VCaP (cell line): ENCODE data around the gene ITIH3.

Experiments
- H3K27ac ChIP-seq: fragments of 450-650 bp; 2 replicates; pipeline ENCODE4 v1.5.1; 2017
- CTCF ChIP-seq: fragments of 450-650 bp; conservative IDR thresholded peaks from 2 replicates; pipeline ENCODE4 v1.5.1; 2017; ENCODE audit warnings: mild to moderate bottlenecking, moderate library complexity

The ITIH3 gene

GRCh38 chr3:52794612-52795099, at the start of gene ITIH3:
Gene ITIH3 (plus strand): TSS chr3:52794796. CDS start chr3:52794804, 8 bp downstream.
- no peak within 1 kb of the TSS for H3K27ac ChIP-seq
- no peak for TF ChIP-seq CTCF

- no peak for TF ChIP-seq CTCF
- no peak overlapping the region for H3K27ac ChIP-seq
Observed at GRCh38 chr3:52752045-52752660, 42.4 kb upstream of the ITIH3 start.

- TF ChIP-seq CTCF = no peak
Observed at GRCh38 chr3:52754373-52754772, 40.2 kb upstream of the ITIH3 start.

GRCh38 chr3:52756141-52756540, 38.5 kb upstream of the ITIH3 start:
- TF ChIP-seq CTCF = no peak
- no peak overlapping the region for H3K27ac ChIP-seq

More at GRCh38 chr3:52754373-52754772, 40.2 kb upstream of the ITIH3 start:
- no peak overlapping the region for H3K27ac ChIP-seq

GRCh38 chr3:52763466-52763865, 31.1 kb upstream of the ITIH3 start:
- TF ChIP-seq CTCF = no peak
- H3K27ac ChIP-seq = no peak overlapping the region

- no peak for TF ChIP-seq CTCF
- peak overlapping the region; percentile 88 for H3K27ac ChIP-seq
Observed at GRCh38 chr3:52769786-52770455, 24.7 kb upstream of the ITIH3 start.

GRCh38 chr3:52770496-52771333, 23.9 kb upstream of the ITIH3 start, which contains the start of gene NEK4:
Gene NEK4 (minus strand): TSS chr3:52770940. CDS start chr3:52770746, 194 bp downstream.
- no peak for TF ChIP-seq CTCF
- H3K27ac ChIP-seq = peak within 1 kb of the TSS; percentile 88
